GM13977 (cell line): ENCODE results near the gene SMYD3.

Source experiments
- DNase-seq: peaks from one replicate; pipeline ENCODE4 v3.0.0; 2012; ENCODE audit warnings: low spot score
- in situ Hi-C: fragments of 300-500 bp; cut with MboI; formaldehyde crosslinking; loops from one replicate; pipeline ENCODE4 v1.12.0; 2022; ENCODE audit warnings: low sequenced_read_pairs, low pct_unique_long_range_greater_than_20kb, mixed read lengths, inconsistent platforms; ENCODE audit not compliant: unreplicated experiment
- TF ChIP-seq, protein P1 (sequence below): IDR thresholded peaks from 2 replicates; pipeline ENCODE4 v1.5.1; 2012; ENCODE audit warnings: mild to moderate bottlenecking, control low read depth; ENCODE audit not compliant: insufficient read depth; ENCODE audit errors: extremely low read depth, missing control alignments

The SMYD3 gene

GRCh38 chr1:246254854-246255253 is 252.2 kb downstream of the SMYD3 start:
- in situ Hi-C loops = no loop called here
- DNase-seq = peak; percentile 29

DNA sequence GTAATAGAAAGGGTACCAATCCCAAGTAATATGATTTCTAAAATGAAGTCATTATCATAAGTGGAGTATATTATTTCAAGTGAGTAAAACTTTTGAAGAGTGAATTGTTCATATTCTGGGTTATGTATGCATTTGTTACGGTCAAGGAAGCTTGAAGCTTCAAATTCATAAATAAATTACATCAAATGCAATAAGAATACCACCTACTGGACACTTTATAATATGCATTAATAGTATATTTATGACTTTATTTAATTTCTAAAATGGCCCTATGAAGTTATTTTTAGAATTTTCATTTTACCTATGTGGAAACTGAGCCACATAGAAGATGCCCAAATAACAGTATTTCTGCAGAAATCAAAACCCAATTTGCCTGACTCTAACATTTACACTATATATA is 260.6 kb downstream of the SMYD3 start:
- no peak for DNase-seq
- in situ Hi-C loops = no loop called here
- TF ChIP-seq, protein P1, sequence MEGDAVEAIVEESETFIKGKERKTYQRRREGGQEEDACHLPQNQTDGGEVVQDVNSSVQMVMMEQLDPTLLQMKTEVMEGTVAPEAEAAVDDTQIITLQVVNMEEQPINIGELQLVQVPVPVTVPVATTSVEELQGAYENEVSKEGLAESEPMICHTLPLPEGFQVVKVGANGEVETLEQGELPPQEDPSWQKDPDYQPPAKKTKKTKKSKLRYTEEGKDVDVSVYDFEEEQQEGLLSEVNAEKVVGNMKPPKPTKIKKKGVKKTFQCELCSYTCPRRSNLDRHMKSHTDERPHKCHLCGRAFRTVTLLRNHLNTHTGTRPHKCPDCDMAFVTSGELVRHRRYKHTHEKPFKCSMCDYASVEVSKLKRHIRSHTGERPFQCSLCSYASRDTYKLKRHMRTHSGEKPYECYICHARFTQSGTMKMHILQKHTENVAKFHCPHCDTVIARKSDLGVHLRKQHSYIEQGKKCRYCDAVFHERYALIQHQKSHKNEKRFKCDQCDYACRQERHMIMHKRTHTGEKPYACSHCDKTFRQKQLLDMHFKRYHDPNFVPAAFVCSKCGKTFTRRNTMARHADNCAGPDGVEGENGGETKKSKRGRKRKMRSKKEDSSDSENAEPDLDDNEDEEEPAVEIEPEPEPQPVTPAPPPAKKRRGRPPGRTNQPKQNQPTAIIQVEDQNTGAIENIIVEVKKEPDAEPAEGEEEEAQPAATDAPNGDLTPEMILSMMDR = no peak

More at GRCh38 chr1:246254854-246255253, 252.2 kb downstream of the SMYD3 start:
- TF ChIP-seq, protein P1 = no peak

DNA sequence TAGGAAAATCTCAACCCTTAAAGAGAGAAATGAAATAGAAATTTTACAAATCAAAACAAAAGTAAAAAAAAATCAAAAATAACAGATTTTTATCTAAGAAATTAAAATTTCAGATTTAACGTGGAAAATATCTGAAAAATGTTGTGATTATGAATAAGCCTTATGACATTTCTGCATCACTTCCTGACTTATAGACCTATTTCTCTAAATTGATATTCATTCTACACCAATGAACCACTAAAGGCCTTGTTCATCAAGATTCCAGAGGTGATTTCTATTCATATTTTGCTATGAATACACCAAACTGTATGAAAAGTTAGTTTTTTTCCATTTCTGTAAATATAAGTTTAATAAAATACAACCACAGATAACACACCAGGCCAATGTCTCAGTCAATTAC is 261.5 kb downstream of the SMYD3 start:
- TF ChIP-seq, protein P1 = no peak

GRCh38 chr1:246232126-246232525 is 275.0 kb downstream of the SMYD3 start:
- TF ChIP-seq, protein P1 = no peak
- in situ Hi-C loops = no loop called here
- no peak for DNase-seq

More for the DNA sequence above, 261.5 kb downstream of the SMYD3 start:
- in situ Hi-C loops = no loop called here
- DNase-seq = no peak

DNA sequence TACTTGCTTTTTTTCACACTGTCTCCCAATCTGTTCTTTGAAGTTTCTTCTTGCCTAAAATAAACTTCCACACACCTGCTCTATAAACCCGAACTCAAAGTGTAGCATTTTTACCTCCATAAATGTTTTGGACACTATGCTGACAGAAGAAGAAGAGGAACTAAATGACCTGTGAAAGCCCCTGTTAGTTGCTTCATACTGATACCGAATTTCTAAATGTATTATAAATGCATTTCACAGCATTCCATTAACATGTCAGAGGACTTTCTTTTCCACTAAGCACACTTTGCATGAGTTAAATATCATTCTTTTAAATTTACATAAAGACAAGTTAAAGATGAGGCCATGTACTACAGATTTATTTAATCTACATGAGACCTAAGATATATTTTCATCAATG is 281.0 kb downstream of the SMYD3 start:
- TF ChIP-seq, protein P1 = no peak
- in situ Hi-C loops = no loop called here
- DNase-seq = no peak

DNA sequence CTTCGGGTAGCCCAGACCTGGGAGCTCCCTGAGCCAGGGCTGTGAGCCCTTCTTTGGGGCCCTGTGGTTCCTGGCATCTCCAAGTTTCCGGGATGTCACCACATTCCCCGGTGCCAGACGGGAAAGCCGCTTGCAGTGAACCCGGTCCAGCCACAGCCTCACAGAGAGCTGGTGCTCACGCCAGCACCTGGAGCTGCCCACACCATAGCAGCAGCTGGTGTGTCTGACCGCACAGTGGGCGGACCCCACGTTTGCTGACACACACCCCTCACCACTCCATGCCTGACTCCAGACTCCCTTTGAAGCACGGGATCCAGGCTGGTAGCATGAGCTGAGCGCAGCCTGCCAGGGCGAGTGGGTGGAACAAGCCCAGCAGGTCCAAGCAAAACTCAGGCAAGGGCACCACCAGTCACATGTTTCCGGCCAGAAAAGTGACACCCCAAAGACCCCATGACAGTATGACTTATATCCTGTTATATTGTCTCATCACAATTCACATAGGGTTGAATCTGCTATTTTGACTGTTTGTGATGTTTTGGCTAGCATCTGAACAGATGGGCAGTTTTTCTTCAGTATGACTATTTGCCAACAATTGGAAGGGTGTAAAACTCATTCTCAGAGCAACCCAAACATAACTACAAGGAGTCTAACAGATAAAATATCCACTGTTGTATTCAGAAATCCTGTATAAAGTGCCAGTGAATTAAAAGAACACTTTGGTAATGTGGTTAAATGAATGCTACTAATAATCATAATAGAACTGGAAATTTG is 285.4 kb downstream of the SMYD3 start:
- in situ Hi-C loops = no loop called here
- TF ChIP-seq, protein P1 = no peak
- no peak for DNase-seq
